ENCODE results near the gene CENPU.
"Not testable (repeated sequence)": the region's sequence is repeated elsewhere in the genome, so short reads cannot be mapped to it uniquely, and the experiment has no call there.

The CENPU gene, protein sequence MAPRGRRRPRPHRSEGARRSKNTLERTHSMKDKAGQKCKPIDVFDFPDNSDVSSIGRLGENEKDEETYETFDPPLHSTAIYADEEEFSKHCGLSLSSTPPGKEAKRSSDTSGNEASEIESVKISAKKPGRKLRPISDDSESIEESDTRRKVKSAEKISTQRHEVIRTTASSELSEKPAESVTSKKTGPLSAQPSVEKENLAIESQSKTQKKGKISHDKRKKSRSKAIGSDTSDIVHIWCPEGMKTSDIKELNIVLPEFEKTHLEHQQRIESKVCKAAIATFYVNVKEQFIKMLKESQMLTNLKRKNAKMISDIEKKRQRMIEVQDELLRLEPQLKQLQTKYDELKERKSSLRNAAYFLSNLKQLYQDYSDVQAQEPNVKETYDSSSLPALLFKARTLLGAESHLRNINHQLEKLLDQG

DNA sequence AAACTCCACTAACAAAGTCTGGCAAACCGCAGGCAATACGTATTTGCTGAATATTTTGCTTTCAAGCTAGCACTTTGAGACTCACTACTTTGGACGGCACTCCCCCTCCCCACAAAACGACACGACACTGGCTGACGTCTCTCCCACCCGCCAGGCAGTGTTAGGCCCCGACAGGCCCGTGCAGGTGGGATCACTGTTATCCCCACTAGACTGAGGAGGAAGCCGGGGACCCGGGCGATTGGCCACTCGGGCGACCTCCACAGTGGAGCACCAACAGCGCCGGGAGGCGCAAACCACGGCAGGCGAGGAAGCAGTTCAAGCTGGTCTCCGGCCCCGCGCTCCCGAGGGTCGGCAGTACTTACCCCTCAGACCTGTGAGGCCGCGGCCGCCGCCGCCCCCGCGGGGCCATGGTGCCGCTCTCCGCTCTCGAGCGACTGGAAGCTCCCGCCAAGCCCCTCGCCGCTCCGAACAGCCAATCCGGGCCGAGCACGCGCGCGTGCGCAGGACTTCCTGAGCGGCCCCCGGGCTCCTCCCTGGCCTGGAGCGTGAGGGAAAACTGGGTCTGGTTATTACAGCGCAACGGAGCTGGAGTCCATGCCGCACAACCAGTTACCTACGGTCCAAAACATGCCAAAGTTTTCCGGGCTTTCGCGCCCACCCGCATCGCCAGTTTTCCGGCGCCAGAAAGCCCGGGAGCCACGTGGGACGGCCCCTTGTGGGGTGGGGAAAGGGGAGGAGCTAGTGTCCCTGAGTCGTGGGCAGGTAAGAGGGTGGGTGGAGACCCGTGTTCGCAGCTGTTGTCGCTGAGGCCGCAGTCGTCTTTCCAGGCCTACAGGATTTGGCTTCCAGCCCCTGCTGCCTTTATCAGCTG lies at the start of gene CENPU:
Gene CENPU (minus strand): TSS at position 443 of the 871 bp plus-strand sequence. CDS start 34 bp downstream, at position 409.
- peak; percentile 93 for DNase-seq (ENCODE audit: low read depth)

DNA sequence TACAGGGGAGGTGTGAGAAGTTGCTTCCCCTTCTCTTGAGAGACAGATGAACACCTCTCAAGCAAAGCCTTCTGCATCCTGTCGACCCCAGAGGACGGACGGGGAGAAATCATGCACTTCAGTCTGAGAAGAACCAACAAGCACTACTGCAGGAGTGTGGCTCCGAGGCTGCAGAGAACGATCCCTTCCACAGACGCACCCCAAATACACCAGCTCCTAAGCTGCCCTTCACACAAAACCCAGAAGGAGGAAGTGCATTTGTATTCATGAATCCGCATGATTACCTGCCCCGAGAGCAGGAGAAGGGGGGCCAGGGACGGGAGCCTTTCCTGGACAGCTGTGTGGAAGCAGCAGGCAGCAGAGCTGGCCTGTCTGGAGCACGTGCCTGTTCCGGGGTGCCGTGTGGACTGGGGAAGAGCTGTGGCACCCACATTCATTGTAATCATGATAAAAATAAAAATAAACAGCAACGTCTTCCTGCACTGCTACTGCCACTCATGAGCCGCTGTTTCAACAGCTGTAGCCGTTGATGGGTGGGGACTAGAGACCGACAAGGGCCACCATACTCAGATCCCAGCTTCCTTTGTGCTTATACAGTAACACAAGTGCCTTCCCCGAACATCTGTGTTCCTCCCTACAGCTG lies 49.0 kb upstream of the CENPU start:
- no peak for DNase-seq (ENCODE audit: low read depth)

DNA sequence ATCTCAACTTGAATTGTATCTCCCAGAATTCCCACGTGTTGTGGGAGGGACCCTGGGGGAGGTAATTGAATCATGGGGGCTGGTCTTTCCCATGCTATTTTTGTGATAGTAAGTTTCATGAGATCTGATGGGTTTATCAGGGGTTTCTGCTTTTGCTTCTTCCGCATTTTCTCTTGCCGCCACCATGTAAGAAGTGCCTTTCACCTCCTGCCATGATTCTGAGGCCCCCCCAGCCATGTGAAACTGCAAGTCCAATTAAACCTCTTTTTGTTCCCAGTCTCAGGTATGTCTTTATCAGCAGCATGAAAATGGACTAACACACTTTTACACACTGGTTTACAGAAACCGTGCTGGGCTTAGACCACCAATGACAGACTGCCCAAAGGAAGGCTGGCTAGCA lies 45.3 kb upstream of the CENPU start:
- not testable (repeated sequence) for DNase-seq (ENCODE audit: low read depth)

DNA sequence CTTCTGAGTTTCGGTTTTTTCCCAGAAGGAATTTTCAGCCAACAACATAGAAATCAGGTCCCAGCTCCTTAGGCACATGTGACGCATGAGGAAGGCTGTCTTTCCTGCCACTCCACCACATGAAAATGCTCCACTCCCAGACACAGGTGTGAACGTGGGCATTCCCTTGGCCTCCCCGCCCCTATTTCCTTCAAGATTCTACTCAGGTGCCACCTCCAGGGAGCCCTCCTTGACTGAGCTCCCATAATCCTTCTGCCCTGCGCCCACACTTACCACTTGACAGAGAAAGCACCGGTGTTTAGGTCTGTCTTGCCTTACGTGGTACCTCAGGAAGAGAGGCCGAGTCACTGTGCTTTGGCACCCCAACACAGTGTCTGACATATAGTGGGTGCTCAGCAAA lies 44.4 kb upstream of the CENPU start:
- DNase-seq (ENCODE audit: low read depth) = no peak

DNA sequence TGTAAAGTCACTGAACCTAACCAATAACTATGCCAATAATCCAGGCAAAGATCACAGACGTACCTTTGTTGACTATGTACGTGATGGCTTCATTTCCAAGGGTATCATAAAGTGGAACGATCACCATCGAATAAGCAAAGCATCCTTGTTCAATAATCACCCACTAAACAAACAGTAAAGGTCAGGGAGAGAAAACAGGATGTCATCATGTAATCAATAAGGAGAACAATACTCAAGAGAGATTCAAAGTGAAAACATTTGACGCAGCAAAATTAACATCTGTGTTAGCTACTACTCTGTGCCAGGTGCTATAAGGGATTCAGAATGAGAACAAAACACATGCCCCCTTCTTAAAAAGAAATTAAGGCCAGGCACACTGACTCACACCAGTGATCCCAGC lies 42.9 kb upstream of the CENPU start:
- DNase-seq (ENCODE audit: low read depth) = no peak

DNA sequence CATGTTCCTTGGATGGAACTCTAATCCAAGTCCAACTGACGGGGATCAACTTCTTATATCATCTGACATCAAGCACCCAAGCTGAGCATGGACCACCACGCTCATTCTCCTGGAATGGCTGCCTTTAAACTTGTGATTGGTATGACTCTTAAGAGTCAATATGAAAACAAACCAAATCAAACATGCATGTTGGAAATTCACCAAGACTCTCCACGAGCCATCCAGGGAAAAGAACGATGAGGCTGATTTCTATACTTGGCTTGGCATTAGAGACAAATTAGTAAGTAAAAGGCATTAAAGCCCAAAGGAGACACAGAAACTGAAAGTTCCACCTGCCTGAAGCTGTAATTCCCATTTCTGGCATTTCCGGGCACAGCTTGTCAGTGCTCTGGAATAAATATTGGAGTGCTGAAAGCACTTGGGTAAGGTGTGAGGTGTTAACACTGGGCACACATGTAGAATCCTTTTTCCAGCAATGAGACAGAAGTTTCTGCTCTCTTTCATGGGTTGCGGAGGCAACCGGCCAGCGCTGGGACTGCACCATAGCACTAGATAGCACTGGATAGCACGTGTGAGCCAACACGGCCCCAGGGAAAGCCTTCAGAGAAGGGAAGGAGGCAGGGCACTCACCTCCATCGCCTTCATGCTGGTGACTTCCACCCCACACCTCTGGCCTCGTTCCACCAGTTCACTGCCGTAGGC lies 42.1 kb upstream of the CENPU start:
- DNase-seq (ENCODE audit: low read depth) = no peak

DNA sequence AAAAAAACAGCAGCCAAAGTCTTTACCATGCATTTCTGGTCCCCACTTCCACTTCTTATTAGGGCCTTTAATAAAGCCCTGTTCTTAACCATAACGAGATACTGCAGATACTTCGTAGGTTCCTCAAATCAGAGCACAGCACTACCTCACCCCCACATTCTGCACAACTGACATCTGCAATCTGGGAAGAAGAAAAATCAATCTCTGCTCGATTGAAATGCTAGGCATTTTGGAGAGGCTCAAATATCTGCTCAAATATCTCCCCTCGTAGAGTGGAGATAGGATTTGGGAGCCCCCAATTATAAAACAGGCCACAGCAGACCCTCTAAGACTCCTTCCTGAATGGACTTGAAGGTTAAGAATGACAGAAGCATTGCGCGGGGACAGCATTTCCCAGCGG lies 40.3 kb upstream of the CENPU start:
- no peak for DNase-seq (ENCODE audit: low read depth)

DNA sequence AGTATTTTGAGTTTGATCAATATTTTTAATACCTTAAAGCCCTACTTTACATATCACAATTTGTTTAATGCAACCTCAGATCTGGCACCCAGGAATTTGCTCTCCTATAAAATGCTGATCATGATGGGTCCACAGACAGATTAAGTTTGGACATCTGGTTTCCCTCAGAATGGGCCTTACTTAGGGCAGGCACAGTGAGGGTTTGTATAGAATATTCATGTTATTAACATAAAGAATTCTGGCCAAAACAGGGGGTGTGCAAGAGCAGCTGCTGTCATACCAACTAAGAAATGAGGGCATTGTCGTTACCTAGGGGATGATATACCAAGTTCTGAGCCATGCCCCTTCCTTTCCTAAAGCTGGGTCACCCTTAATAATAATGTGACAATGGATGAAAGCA lies 37.5 kb upstream of the CENPU start:
- DNase-seq (ENCODE audit: low read depth) = no peak

DNA sequence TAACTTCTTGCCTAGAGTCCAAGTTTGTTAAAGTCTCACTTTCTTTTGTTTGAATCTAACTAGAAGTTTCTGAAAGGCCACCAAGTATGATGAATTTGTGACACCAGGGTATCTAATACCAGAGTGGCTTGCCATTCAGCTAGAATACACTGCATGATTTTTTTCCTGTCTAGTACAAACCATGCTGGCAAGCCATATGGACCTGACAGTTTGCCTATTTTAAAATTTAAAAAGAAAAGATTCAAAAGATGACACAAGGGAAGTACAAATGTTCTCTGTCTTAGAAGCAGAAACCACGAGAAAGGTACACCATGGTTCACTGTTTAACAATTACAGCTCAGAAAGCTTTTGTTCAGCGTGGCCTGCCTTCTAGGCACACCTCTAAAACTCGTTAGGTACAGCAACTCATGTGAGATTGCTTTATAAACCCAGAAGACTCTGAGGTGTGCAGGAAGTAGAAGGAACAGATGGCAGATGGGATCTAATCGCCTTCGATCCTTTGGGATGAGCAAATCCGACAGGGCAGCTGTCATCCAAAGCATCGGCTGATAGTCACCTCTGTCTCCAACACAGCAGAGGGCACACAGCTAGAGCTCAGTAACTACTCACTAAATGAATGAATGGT lies 35.4 kb upstream of the CENPU start:
- no peak for DNase-seq (ENCODE audit: low read depth)

DNA sequence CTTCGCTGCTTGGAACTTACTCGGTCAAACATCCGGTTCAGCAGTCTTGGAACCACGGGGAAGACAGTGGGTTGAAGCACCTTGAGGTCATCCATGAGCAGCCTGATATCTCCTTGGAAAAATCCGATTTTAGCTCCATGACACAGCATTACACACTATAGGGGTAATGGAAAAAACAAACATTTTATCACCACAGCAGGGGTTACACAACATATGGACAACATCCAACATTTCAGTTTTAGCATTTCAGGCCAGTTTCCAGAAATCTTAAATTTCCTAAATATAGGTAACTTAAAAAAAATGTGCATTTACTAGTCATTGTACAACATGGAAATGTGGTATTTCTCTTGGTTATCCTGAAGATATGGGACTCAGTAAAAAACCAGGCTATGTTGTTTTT lies 34.4 kb upstream of the CENPU start:
- DNase-seq (ENCODE audit: low read depth) = no peak

DNA sequence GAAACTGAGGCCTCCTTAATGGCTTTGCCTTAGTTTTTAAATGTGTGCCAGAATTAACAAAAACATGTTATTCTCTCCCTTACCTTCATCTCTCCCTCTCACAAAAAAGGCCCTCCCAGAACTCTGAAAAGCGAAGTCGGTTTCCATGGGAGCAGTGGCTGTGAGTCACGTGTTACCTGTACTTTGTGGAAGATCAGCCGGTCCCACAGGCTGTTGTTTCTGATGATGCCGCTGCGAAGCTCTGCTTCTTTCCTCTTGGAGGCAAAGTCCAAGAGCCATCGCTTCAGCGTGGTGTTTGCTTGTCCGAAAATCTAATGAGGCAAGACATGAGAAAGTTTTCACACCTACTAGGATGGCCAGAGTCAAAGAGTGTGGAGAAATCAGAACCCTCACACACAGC lies 32.5 kb upstream of the CENPU start:
- DNase-seq (ENCODE audit: low read depth) = no peak

DNA sequence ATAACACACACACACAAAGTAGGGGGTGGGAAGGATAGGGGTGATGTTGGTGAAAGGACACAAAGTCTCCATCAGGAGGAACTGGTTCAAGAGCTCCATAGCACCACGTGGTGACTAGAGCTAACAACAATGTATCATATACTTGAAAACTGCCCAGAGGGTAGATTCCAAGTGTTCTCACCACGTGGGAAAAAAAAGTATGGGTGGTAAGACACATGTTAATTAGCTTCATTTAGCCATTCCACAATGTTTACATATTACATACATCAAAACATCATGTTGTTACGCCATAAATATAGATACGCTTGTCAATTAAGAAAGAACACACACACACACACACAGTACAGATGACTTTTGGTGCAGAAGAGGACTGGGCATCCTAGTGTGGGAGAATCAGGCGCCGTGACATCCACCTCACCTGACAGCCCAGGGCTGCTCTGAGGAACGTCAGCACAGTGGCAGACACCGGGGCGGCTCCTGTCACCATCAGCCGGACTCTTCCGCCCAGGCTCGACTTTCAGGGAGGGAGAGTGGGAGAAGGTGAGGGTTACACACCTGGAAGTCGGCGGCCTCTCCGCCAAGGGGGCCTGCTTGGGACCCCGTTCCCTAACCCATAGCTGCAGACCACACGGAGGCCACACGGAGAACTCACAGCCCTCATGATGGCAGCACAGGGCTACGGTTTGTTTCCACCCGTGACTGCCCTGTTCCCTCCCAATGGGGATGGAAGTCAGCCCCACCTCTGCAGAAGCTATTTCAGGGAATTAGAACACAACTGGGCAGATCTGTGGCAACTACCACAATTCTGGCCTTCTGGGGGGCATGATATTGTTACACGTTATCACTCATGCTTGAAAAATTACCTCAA lies 31.8 kb upstream of the CENPU start:
- DNase-seq (ENCODE audit: low read depth) = no peak

DNA sequence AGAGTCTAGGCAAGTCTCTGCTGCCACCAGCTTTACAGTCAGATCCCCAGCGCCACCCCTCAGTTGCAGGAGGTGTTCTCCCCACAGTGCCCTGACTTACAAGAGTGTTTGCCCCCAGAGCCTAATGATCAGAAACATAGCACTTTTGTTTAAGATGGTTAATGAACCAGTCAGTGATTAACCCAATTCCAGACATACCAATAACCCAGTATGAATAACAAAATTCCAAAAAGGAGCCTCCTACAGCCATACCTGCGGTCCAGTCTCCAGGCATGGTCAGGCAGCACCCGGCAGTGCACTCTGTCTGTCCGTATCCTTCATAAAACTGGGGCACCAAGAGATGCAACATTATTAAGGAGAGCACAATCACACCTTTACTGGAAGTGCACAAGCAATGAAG lies 30.7 kb upstream of the CENPU start:
- no peak for DNase-seq (ENCODE audit: low read depth)

DNA sequence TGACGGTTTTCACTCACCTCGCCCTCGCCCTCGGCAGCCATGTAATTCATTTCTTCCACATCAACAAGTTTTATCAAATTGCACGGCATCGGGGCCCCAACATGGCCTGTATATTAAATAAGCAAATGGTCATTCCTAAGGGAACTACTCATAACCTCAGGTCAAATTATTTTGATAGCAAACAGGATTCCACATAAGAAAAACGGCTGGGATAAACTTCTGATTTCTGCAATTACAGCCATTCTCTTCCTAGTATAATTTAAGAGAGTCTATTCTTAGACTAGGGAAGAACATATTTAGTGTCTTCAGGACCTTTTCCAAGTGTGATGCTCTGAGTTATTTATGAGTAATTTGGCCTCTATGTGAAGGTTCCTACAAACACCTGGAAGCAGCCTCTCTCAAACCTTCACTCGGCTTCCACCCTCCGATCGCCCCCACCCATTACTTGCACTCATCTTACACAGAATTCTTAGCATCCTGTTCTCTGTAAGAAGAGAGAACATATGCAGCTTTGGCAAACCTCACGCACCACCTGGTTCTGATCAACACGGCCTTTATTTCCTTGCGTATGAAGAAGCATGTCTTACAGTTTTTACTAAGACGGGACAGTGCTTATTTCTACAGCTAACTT lies 29.4 kb upstream of the CENPU start:
- DNase-seq (ENCODE audit: low read depth) = no peak

DNA sequence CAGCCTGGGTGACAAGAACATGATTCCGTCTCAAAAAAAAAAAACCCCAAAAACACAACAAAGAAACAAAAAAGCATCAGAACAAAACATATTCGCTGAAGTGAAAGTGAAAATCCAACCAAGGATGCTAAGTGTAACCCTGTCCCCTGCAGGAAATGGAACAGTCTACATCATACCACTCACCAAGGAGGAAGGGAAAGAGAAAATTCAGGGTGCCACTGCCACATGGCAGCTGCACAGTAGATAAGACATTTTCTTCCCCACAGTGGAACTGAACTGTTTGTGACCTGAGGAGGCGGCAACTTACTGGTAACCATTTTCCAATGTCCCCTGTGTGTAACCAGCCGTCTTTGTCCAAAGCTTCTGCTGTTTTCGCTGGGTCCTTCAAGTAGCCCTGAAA lies 28.2 kb upstream of the CENPU start:
- DNase-seq (ENCODE audit: low read depth) = no peak

DNA sequence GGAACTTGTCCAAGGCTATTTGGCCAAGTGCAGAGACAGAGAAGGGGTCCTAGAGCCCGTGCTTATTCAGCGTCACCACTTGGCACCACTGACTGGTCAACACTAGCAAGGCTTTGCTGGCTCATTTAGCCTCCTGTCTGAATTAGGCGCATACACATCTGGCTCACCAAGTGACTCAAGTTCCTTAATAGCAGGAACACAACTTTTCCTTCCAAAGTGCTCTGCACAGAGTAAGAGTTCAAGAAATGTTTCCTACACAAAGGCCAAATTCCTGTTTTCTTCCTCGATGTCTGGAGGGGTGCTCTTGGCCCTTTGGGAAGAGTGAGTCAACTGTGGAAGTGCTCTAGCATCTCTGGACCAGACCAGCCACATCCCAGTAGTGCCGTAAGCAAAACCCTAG lies 26.8 kb upstream of the CENPU start:
- no peak for DNase-seq (ENCODE audit: low read depth)

DNA sequence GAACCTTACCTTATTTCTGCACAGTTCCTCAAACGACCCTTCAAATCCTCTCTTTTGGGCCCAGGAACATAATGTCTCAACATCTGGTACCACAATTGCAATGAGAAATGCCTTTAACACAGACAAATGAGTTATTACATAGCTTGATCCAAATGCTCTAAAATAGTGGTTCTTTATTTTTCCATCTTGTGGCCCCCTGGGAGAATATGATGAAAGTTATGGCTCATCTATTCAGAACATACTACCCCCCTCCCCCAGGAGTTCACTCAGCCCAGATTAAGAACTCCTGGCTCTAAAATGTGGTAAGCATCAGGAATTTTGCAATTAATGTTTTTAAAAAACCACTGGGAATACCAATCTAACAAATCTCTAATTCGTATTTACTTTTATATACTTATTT lies 23.9 kb upstream of the CENPU start:
- no peak for DNase-seq (ENCODE audit: low read depth)

DNA sequence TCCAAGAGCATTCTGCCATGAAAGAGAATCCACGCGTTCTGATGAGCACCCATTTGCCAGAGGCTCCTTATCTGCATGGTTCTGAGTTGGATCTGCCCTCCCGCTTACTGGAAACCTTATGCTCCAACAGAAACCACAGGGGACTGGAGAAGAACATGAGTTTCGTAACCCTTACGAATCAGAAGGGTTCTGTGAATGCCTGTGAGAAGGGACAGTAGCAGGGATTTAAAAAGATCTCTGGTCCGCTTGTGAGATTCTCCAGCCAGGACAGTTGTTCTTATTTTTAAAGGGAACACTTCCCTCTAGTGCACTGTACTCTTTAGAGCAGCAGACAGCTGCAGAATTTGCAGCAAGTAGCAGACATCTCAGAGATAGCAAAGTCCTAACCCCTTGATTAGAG lies 22.5 kb upstream of the CENPU start:
- DNase-seq (ENCODE audit: low read depth) = no peak

DNA sequence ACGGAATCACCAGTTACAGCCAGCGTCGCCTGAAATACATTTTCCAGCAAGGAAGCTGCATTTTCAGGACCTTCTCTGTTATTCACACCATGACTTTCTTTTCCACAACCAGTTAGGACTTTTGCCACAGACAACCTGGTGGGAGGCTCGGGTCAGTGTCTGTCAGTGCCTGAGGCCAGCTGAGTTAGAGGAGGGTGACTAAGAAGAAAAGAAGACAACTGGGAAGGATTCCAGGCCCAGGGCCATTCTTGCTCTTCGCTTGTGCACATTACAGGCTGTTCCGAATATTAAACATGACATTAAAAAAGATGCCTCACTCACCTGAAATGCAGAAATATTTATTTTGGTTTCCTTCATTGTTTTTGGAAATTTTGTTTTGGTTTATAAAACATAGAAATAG lies 21.4 kb upstream of the CENPU start:
- no peak for DNase-seq (ENCODE audit: low read depth)
